ENCODE measurements around the gene HTR3B.
A peak's percentile ranks its signal among the peaks of the same experiment; 100 is the strongest.

The HTR3B gene

DNA sequence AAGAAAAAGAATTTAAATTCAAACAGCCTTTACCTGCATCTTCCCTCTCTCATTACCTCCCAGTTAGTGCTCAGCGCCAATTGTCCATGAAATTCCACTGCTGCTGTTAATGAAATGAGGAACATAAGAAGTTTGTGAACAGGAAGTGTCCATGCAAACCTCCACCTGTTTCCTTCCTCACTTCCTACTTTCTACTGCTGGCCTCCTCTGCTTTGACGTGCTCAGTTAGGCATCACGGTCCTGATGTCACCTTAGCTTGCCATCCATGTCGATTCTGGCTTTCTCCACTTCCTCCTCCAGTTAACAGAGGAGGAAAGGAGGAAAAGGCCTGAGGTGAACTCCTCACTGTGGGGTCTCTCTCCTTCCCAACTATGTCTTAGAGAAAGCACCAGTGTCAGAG is 43.4 kb downstream of the HTR3B start:
- no peak for DNase-seq (ENCODE audit: low read depth)

DNA sequence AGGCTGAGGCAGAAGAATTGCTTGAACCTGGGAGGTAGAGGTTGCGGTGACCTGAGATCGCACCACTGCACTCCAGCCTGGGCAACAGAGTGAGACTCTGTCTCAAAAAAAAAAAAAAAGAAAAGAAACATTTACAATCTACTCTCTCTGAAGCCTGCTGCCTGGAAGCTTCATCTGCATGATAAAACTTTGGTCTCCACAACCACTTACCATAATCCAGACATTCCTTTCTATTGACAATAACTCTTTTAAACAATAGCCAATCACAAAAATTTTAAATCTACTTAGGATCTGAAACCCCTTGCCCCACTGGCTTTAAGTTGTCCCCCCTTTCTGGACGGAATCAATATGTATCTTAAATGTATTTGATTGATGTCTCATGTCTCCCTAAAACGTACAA is 45.3 kb downstream of the HTR3B start:
- DNase-seq (ENCODE audit: low read depth) = no peak

DNA sequence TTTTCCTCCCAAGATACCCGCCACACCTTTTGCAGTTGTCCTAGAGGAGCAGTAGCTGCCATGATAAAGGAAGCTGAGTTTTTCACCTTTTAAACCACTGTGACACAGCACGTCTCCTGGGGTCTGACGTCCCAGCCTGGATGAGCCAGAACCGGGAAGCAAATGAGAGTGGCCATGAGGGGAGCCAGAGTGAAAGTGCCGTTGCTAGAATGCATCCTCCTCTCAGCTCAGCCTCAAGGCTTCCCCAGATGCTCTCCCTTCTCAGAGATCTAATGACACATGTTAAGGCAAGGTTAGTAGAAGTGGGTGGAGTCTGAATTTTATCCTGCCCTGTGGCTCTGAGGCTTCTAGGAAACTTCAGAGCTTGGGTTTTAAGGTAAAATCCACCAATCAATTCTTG is 46.9 kb downstream of the HTR3B start:
- DNase-seq (ENCODE audit: low read depth) = no peak

DNA sequence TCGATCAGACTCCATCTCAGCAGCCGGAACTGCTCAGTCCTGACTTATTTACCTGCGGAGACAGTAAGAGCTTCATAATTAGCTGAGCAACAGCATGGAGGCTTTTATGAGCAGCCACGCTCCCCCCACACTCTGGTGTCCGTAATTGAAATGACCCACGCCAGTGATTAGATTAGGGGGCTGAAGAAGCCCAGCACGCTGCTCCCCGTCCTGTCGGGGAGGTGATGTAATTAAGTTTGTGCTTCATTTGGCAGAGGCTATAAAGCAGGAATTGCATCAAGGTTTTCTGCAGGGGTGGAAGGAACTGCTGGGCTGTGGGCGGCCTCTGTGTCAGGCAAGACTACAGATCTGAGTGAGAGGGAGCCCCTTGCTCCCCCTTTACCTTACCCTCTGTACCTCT is 47.5 kb downstream of the HTR3B start:
- DNase-seq (ENCODE audit: low read depth) = no peak

DNA sequence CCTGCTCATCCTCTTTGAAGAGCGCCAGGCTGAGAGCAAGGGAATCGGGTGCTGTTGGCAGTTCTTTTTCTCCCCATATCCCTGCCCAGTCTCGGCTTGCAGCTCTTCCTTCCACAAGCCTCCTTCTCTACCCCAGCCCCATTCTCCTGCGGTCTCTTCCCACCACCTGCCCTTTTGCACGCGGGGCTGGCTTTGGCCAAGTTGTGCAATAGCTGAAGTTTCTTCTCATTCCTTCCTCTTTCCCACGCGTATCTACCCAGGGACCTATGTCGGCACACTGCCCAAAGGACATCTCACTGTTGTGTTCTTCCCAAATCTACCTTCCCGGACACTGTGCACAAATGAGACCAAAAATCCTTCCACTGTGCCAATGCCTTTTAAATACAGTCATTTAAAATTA is 48.0 kb downstream of the HTR3B start:
- DNase-seq (ENCODE audit: low read depth) = no peak

DNA sequence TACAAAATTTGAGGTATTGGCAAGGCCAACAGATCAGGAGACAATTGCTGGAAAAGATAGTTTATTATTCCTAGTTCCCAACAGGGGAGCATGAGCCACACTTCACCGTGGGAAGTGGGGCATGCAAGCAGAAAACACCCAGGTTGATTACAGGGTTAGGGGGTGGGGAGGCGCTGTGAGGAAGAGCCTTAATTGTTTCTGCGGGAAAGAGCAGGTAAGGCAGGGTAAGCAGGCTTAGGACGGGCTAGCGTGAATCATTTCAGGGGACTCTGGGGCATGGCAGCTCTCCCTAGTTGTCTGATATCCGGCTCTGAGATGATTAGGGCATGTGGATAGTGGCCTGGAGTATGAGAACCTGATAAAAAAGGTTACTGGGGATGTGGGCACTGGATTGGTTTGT is 49.6 kb downstream of the HTR3B start:
- no peak for DNase-seq (ENCODE audit: low read depth)

DNA sequence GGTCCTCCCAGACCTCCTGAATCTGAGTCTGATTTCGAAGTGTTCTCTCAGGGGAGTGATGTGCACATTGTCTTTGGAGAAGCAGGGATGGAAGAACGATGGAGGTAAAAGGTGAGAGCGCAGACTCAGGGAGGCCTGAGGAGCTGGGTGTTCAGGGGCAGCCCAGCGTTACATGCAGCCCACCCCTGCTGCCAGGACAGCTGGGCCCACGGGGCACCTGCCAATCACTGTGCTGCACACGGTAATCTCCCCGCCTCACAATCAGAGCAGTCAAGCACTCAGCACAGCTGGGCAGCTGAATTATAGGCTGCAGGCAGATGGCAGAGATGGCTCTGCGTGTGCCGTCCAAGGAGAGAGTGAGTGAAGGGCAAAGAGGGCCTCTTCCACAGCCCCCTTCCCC is 52.4 kb downstream of the HTR3B start:
- DNase-seq (ENCODE audit: low read depth) = no peak

DNA sequence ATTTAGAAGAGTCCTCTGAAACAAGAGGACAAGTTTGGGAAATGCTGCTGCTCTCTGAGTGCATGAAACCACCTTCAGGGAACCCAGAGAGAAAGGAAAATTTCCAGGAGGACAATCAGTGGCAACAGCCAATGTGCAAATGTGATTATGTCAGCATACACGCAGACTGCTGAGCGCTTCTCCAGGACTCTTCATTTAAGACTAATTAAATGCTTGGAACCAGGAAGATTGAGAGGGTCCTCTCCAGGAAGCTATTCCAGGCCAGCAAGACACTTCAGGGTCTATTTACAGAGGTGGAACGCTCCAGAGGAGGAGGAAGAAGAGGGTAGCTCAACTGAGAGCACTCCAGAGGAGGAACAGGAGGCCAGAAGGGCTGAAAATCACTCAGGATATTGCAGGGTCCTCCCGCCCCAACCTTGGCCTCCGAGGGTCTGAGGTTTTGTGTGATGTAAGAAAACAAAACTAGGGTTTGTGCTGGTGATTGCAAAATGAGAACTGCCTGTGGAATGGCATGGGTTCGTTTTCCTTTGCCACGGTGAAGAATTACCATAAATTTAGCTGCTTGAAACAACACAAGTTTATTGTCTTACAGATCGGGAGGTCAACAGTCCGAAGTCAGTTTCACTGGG is 56.2 kb downstream of the HTR3B start:
- DNase-seq (ENCODE audit: low read depth) = no peak

DNA sequence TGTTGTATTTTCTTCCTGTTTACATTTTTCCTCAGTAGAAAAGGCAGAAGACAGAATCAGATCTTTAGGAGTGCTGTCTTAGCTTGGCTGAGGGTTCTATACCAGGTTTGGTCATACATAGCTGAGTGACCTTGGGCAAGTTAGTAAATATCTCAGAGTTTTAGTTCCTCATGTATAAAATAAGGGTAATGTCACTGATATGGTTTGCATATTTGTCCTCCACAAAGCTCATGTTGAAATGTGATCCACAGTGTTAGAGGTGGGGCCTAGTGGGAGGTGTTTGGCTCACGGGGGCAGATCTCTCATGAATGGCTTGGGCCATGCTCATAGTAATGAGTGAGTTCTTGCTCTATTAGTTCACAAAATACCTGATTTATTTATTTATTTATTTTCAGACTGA is 62.8 kb downstream of the HTR3B start:
- no peak for DNase-seq (ENCODE audit: low read depth)

DNA sequence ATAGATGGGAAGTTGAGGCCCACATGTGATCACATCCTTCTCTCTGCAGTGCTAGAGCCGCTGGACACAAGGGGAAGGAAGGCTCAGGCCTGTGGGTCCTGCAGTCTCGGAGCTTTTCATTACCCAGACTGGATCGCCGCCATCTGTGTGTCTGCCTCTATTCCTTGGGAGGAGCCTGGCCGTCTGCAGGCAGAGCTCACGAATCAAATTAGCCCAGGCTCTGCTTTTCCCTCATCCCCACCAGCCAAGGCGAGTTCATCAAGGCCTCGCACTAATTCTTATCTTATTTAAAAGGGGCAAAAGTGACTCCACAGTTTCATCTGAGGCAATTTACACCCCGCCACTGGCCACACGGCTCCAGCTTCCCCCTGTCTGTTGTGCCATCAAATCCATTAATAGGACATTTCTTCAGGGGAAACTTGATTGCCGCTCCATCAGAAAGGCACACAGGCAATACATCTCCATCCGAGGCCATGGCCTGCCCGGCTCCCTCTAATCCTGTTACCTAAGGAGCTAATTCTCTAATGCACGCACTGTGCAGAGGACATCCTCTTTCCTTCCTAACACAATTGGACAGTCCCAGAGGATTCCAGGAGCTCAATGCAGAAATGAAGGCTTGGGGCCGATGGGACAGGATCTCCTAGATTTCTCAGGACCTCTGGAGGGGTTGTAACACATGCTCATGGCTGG is 67.1 kb downstream of the HTR3B start:
- DNase-seq (ENCODE audit: low read depth) = no peak

DNA sequence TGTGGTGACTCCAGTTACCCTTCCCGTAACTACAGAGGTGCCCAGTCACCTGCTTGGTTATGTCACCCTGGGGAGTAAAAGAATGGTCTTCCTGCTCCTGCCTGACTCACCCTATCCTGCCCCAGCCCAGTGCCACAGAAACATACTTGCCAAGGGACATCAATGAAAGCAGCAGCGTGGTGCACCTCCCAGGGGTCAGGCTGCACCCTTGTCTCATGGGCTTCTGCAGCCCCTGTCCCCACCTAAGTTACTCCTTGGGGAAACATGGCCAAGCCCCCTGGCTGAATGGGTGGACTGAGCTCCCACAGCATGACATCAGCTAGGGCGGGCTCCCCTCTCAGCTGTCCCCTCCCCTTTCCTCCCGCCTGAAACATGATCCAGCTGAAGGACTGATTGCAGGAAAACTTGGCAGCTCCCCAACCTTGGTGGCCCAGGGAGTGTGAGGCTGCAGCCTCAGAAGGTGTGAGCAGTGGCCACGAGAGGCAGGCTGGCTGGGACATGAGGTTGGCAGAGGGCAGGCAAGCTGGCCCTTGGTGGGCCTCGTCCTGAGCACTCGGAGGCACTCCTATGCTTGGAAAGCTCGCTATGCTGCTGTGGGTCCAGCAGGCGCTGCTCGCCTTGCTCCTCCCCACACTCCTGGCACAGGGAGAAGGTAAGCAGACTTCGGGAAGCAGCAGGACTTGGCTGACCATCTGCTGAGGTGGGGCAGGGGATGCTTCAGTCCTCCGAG is 70.3 kb downstream of the HTR3B start, which contains the start of gene HTR3A:
HTR3A (plus strand) TSS at position 368 of the 730 bp plus-strand sequence; CDS start at position 586, 218 bp downstream.
- peak; percentile 34 for DNase-seq (ENCODE audit: low read depth)

DNA sequence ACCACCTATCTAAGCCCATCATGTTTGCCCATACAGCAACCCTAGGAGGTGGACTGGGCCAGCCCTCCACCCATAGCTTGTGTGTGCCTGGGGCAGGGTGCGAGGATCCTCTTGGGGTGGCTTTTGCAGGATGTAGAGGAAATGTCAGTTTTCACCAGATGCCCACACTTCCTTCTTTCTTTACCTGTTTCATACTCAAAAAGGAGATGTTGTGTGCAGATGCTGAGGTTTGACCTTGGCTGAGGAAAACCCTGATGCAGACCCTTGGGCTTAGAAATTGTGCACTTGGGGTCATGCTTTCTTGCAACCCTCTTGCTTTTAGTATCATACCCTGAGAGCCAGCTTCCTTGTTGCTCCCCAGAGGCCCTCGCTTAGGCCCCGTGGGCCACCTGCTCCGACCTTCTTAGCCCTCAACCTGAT is 72.5 kb downstream of the HTR3B start:
- no peak for DNase-seq (ENCODE audit: low read depth)

DNA sequence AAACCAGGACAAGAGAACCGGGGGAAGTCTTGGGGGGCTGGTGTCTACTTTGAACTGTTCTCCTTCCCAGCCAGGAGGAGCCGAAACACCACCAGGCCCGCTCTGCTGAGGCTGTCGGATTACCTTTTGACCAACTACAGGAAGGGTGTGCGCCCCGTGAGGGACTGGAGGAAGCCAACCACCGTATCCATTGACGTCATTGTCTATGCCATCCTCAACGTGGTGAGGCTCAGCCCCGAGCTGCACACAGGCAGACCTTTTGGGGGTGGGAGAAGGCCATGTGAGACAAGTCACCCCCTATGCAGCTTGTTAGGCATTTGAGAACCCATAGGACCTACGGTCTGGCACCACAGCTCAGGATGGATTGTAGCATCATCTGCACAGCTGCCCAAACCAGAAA is 73.1 kb downstream of the HTR3B start:
- no peak for DNase-seq (ENCODE audit: low read depth)

DNA sequence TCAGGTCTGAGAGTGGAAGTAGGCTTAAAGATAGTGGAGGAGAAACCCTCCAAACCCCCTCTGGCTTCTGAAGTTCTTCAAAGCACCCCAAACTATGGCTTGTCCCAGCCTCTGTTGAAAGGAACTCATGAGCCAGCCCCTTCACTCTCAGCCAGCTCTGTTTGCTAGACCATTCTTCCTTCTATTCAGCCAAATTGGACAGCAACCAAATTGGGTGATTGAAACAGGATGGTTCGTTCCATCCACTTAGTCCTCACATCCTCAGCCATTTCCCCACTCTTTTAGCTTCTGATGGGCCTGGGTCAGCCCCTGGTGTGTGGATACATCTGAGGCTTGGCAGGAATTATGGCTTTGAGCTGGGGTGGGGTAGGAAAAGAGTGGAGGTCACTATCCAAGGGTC is 74.8 kb downstream of the HTR3B start:
- DNase-seq (ENCODE audit: low read depth) = no peak

DNA sequence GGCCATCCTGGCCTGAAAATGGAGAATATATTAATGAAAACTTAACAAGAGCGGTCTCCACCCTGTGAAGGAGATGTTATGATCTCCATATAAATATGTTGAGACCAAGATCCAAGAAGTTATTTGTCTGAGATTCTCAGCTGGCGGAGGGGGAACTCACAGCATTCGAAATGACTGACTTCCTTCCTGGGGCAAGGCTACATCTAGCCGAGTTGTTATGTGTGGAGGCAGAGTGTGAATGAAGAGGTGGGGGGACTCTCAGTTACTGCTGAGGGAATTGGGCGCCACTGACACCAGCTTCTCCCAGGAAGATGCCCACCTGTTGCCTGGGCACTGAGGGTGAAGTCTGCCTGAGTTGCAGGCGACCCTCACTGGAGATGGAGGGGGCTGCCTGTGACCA is 76.2 kb downstream of the HTR3B start:
- DNase-seq (ENCODE audit: low read depth) = no peak

DNA sequence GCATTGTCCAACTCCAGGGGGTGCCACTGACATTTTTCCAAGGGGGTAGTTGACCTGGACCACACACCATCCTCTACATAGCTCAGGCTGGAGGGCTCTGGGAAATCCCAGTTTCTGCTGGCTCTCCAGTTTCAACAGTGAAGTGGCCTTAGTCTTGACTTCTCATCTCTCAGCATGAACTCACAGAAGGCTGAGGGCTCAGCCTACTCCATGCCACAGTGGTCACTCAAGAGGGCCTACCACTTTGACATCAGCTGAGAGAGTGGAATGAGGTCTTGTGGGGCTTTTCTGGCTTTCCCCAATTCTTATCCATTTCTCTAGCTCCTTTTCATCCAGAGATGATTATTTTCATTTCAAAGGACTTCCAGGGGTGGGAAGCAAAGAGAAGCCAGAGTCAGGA is 77.7 kb downstream of the HTR3B start:
- DNase-seq (ENCODE audit: low read depth) = no peak

DNA sequence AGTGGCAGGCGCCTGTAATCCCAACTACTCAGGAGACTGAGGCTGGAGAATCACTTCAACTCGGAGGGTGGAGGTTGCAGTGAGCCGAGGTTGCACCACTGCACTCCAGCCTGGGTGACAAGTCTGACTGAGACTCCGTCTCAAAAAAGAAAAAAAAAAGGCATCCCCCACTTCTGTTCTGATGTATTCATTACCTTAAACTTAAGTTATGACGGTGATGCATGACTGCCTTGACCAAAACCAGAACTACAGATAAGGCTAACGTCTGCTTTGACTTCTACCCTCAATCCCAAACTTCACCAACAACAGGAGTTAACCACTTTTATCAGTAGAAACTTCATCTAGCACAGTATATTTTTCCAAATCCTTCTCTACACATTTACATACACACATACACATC is 80.2 kb downstream of the HTR3B start:
- DNase-seq (ENCODE audit: low read depth) = no peak

DNA sequence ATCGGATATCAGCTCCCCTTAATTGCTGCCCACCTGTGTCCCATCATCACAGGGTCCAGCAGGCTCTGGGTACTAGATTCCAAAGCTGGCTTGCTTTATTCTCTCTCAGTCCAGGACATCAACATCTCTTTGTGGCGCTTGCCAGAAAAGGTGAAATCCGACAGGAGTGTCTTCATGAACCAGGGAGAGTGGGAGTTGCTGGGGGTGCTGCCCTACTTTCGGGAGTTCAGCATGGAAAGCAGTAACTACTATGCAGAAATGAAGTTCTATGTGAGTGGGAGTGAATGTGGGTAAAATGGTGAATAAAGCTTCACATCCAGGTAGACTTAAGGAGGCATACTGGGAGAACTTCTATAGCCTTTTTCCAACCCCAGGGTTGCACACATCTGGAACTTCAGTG is 81.3 kb downstream of the HTR3B start:
- DNase-seq (ENCODE audit: low read depth) = no peak

DNA sequence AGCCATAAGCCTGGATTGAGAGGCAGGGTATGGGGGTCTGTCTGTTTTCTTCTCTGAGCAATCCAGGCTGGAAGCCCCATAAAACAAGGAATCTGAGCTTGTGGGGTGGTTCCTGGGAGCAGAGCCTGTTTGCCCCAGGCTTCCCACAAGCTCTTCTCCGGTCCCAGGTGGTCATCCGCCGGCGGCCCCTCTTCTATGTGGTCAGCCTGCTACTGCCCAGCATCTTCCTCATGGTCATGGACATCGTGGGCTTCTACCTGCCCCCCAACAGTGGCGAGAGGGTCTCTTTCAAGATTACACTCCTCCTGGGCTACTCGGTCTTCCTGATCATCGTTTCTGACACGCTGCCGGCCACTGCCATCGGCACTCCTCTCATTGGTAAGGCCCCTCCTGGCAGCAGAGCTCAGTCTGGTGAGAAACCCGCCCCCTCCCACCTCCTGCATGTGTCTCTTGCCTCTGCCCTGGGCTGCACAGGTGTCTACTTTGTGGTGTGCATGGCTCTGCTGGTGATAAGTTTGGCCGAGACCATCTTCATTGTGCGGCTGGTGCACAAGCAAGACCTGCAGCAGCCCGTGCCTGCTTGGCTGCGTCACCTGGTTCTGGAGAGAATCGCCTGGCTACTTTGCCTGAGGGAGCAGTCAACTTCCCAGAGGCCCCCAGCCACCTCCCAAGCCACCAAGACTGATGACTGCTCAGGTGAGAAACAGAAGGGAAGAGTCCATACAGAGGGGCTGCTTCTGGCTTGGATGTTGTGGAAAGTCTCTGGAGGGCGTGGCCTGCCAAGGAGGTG is 82.0 kb downstream of the HTR3B start:
- no peak for DNase-seq (ENCODE audit: low read depth)

DNA sequence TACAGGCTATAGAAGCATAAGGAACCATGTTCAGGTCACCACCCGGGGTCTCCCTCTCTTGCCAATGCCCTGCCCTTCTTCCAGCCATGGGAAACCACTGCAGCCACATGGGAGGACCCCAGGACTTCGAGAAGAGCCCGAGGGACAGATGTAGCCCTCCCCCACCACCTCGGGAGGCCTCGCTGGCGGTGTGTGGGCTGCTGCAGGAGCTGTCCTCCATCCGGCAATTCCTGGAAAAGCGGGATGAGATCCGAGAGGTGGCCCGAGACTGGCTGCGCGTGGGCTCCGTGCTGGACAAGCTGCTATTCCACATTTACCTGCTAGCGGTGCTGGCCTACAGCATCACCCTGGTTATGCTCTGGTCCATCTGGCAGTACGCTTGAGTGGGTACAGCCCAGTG is 84.8 kb downstream of the HTR3B start:
- no peak for DNase-seq (ENCODE audit: low read depth)

DNA sequence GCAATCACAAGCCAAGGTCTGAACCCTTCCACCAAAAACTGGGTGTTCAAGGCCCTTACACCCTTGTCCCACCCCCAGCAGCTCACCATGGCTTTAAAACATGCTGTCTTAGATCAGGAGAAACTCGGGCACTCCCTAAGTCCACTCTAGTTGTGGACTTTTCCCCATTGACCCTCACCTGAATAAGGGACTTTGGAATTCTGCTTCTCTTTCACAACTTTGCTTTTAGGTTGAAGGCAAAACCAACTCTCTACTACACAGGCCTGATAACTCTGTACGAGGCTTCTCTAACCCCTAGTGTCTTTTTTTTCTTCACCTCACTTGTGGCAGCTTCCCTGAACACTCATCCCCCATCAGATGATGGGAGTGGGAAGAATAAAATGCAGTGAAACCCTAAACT is 85.3 kb downstream of the HTR3B start:
- DNase-seq (ENCODE audit: low read depth) = no peak

DNA sequence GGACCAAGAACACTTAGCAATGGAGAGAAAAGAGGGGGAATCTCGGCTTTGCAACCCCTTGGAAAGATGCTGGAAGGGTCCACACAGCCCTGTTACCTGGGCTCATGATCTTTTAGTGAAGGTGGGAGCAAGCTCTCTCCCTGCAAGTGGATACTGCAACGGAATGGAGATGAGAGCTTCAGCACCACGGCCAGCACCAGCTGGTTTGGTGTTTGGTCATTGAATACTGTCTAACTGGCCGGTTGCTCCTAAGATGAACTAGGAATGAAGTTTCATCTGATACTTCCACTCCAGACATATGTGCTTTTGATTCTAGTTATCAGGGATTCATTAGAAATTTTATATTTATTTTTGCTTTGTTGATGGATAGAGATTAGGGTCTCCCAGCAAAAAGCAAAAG is 86.6 kb downstream of the HTR3B start:
- DNase-seq (ENCODE audit: low read depth) = peak; percentile 45
